GM19239 (cell line): ENCODE data around the gene C1orf105.
A peak's percentile ranks its signal among the peaks of the same experiment; 100 is the strongest.

Source experiments
- DNase-seq: peaks from one replicate; pipeline ENCODE4 v3.0.0; 2011; ENCODE audit warnings: low spot score; ENCODE audit not compliant: insufficient read length
- FAIRE-seq: peaks from 2 replicates; lab custom pipeline; 2011; peaks lifted over from hg19 to GRCh38; lab: Jason Lieb, UNC

The C1orf105 gene

GRCh38 chr1:172394811-172395210 lies 25.7 kb upstream of the C1orf105 start:
- FAIRE-seq (peak; percentile 18), DNase-seq (no peak)

- FAIRE-seq (no peak), DNase-seq (no peak)
These were observed 24.9 kb upstream of the C1orf105 start for GRCh38 chr1:172395576-172395975.

GRCh38 chr1:172397221-172397620 lies 23.3 kb upstream of the C1orf105 start:
- DNase-seq = no peak
- FAIRE-seq = no peak

- DNase-seq (no peak), FAIRE-seq (no peak)
These were observed 22.9 kb upstream of the C1orf105 start for GRCh38 chr1:172397633-172398032.

- DNase-seq (no peak), FAIRE-seq (peak; percentile 8)
These were observed 22.3 kb upstream of the C1orf105 start for GRCh38 chr1:172398193-172398592.

GRCh38 chr1:172398970-172399755 lies 21.3 kb upstream of the C1orf105 start:
- peak; percentile 78 for FAIRE-seq
- DNase-seq = no peak

GRCh38 chr1:172399756-172400721 lies 20.4 kb upstream of the C1orf105 start:
- FAIRE-seq (no peak), DNase-seq (no peak)

- DNase-seq = no peak
- FAIRE-seq = no peak
These were observed 19.8 kb upstream of the C1orf105 start for GRCh38 chr1:172400722-172401105.

- FAIRE-seq (no peak), DNase-seq (no peak)
These were observed 19.0 kb upstream of the C1orf105 start for GRCh38 chr1:172401477-172401876.

GRCh38 chr1:172401892-172402291 lies 18.6 kb upstream of the C1orf105 start:
- DNase-seq (no peak), FAIRE-seq (no peak)

- no peak for DNase-seq
- FAIRE-seq = no peak
These were observed 17.5 kb upstream of the C1orf105 start for GRCh38 chr1:172402878-172403569.

- DNase-seq = no peak
- no peak for FAIRE-seq
These were observed 16.4 kb upstream of the C1orf105 start for GRCh38 chr1:172404121-172404520.

GRCh38 chr1:172405912-172406311 lies 14.6 kb upstream of the C1orf105 start:
- no peak for DNase-seq
- no peak for FAIRE-seq

GRCh38 chr1:172406968-172407367 lies 13.5 kb upstream of the C1orf105 start:
- DNase-seq (no peak), FAIRE-seq (no peak)

GRCh38 chr1:172408958-172409357 lies 11.5 kb upstream of the C1orf105 start:
- no peak for FAIRE-seq
- no peak for DNase-seq

GRCh38 chr1:172410027-172410426 lies 10.5 kb upstream of the C1orf105 start:
- DNase-seq (no peak), FAIRE-seq (no peak)

GRCh38 chr1:172411791-172412338 lies 8.6 kb upstream of the C1orf105 start:
- DNase-seq (no peak), FAIRE-seq (no peak)

GRCh38 chr1:172414331-172414730 lies 6.2 kb upstream of the C1orf105 start:
- no peak for DNase-seq
- FAIRE-seq = no peak

GRCh38 chr1:172416496-172417035 lies 3.9 kb upstream of the C1orf105 start:
- FAIRE-seq (no peak), DNase-seq (no peak)

- DNase-seq (no peak), FAIRE-seq (no peak)
These were observed 2.9 kb upstream of the C1orf105 start for GRCh38 chr1:172417557-172417956.
